ENCODE results near the gene DDX23.
"Not testable (repeated sequence)": the region's sequence is repeated elsewhere in the genome, so short reads cannot be mapped to it uniquely, and the experiment has no call there.

DDX23 gene

DNA sequence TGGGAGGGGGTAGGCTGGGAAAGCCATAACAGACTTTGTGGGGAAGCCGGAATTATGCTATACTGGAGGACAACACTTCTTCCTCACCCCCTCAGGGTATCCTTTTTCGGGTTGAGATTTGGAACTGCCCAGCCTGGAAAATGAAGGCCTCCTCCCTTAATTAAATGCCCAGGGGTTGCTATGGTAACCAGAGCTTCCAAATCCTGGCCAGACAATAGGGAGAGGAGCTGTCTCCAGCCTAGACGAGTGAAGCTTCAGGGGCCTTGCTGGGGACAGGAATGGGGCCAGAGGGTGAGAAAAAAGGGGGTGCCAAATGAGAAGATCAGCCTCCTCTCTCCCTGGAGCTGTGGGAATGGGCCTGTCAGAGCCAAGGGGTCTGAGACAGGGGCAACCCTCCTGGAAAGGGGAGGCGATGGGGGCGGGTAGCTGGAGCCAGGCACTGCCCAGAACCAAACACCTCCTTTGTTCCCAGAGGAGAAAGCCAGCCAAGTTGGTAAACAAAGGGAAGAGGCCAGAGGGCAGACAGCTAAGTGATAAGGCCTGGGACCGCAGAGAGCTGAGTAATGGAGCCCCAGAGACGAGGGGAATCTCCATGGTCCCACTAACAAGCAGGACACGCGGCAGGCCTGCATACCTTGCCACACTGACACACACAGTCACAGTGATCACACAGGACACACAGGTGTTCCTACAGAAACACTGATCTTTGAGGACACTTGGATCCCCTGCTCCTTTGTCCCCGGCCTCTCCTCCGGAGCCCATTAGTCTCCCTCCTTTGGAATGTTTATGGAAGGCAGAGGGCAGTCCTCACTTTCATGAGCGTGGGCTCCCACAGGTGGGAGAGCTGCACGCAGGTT, 31.6 kb upstream of the DDX23 start:
- no peak for DNase-seq (ENCODE audit: low spot score)
- TF ChIP-seq, protein P1, sequence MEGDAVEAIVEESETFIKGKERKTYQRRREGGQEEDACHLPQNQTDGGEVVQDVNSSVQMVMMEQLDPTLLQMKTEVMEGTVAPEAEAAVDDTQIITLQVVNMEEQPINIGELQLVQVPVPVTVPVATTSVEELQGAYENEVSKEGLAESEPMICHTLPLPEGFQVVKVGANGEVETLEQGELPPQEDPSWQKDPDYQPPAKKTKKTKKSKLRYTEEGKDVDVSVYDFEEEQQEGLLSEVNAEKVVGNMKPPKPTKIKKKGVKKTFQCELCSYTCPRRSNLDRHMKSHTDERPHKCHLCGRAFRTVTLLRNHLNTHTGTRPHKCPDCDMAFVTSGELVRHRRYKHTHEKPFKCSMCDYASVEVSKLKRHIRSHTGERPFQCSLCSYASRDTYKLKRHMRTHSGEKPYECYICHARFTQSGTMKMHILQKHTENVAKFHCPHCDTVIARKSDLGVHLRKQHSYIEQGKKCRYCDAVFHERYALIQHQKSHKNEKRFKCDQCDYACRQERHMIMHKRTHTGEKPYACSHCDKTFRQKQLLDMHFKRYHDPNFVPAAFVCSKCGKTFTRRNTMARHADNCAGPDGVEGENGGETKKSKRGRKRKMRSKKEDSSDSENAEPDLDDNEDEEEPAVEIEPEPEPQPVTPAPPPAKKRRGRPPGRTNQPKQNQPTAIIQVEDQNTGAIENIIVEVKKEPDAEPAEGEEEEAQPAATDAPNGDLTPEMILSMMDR (IDR thresholded peaks at IDR 0.05; ENCODE audit: extremely low read depth, missing control alignments), result no peak

DNA sequence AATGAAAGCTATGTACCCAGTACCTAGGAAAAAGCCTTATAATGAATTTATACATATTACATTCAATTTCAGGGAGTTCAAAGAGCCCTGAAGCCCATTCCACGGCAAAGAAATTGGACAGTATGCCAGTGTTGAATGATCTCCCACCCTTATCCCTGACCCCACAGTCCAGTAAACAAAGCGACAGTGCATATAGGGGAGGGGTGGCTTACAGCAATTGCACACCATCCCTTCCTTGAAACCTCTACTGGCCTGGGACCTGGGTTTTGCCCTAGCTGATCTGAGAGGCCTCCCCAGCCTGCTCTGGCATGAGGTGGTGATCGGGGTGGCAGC, 31.0 kb upstream of the DDX23 start:
- TF ChIP-seq, protein P1 (IDR thresholded peaks at IDR 0.05; ENCODE audit: extremely low read depth, missing control alignments), result no peak
- no peak for DNase-seq (ENCODE audit: low spot score)

GRCh38 chr12:48882315-48882687, 30.3 kb upstream of the DDX23 start:
- TF ChIP-seq, protein P1 (IDR thresholded peaks at IDR 0.05; ENCODE audit: extremely low read depth, missing control alignments), result no peak
- DNase-seq (ENCODE audit: low spot score), result no peak

GRCh38 chr12:48881686-48882314, 29.8 kb upstream of the DDX23 start:
- TF ChIP-seq, protein P1 (IDR thresholded peaks at IDR 0.05; ENCODE audit: extremely low read depth, missing control alignments), result no peak
- no peak for DNase-seq (ENCODE audit: low spot score)

GRCh38 chr12:48880647-48881046, 28.7 kb upstream of the DDX23 start:
- no peak for DNase-seq (ENCODE audit: low spot score)
- TF ChIP-seq, protein P1 (IDR thresholded peaks at IDR 0.05; ENCODE audit: extremely low read depth, missing control alignments), result no peak

DNA sequence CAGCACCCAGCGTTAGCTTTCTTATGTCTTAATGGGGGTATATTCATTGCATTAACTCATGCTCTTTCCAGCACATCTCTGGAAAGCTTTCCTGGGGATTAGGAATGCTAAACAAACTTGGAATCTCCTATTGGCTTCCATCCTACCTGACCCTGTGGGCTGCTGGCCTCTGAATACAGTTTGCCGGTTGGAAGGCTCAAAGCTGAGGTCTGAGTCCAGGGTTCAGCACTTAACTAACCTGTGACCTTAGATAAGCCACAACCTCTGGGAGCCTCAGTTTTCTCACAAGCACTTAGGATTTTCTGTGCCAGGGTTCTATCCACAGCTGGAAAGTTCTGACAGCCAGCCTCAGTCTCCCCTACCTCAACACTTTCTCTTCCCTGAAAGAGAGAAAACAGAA, 26.6 kb upstream of the DDX23 start:
- TF ChIP-seq, protein P1 (IDR thresholded peaks at IDR 0.05; ENCODE audit: extremely low read depth, missing control alignments), result no peak
- DNase-seq (ENCODE audit: low spot score), result no peak

DNA sequence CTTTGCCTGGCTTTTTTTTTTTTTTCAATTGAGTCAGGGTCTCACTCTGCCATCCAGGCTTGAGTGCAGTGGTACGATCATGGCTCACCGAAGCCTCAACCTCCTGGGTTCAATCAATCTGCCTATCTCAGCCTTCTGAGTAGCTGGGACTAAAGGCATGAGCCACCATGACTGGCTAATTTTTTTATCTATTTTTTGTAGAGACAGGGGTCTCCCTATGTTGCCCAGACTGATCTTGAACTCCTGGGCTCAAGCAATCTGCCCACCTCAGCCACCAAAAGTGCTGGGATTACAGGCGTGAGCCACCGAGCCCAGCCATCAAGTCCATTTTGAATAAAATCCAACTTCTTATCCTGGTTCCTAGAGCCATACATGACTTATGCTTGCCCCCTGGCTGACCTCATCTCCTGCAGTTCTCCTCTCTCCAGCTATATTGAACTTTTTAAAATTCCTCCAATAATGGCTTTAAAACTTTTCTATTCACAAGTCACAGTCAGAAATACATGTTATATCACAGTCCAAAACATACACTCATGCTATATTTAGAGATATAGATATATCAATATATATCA, 24.1 kb upstream of the DDX23 start:
- TF ChIP-seq, protein P1 (IDR thresholded peaks at IDR 0.05; ENCODE audit: extremely low read depth, missing control alignments), result no peak
- no peak for DNase-seq (ENCODE audit: low spot score)

DNA sequence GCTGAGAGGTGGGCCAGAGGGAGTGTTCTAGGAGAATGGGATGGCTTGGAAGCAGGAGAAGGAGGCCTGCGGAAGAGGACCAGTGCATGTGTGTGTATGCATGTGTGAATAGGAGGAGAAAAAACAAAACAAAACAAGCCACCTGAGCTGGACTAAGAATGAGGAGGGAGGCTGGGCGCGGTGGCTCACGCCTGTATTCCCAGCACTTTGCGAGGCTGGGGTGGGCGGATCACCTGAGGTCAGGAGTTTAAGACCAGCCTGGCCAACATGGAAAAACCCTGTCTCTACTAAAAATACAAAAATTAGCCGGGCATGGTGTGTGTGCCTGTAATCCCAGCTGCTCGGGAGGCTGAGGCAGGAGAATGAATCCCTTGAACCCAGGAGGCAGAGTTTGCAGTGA, 21.6 kb upstream of the DDX23 start:
- not testable (repeated sequence) for DNase-seq (ENCODE audit: low spot score)
